HCT116 (cell line): ENCODE results near the gene TFB1M. TPM values are rescaled to one million over a fixed set of nuclear protein-coding genes. Genes with fewer than 3 reads are reported as not detected.

Experiments
- ATAC-seq: fragments of 200-7000 bp; cut with Tn5 transposase; 2 replicates; pipeline ENCODE4 v1.9.1; 2020; ENCODE audit warnings: mild to moderate bottlenecking, moderate library complexity
- BruUV-seq: library from RNA; stranded (reverse); fragments of 400-500 nt; replicated peaks from 2 replicates; lab custom pipeline; 2021; lab: Mats Ljungman, UMichigan
- CTCF ChIA-PET: fragments of 300-600 bp; sonication (Branson Sonifier 250); formaldehyde crosslinking; loops from one replicate; lab custom pipeline; 2021; ENCODE audit warnings: antibody characterized with exemption; lab: Charles Lee
- POLR2A ChIA-PET: fragments of 300-600, 350-600 bp; sonication (Branson Sonifier 250); formaldehyde crosslinking; loops from one replicate; lab custom pipeline; 2021; ENCODE audit warnings: antibody characterized with exemption; lab: Charles Lee
- RAD21 ChIA-PET, 2 experiments: fragments of 300-600 bp; sonication (Branson Sonifier 250); formaldehyde crosslinking; loops; one replicate each; lab custom pipeline; 2023; ENCODE audit warnings: low total read pairs in 2 of 2; ENCODE audit not compliant: uncharacterized antibody in 2 of 2, unreplicated experiment in 2 of 2, low non-redundant PET in 1 of 2; lab: Charles Lee
- DNase-seq: peaks from one replicate; pipeline ENCODE4 v3.0.0-alpha.2; 2010; ENCODE audit warnings: low read depth, low spot score
- H2AFZ ChIP-seq: fragments of 200-600 bp; shearing (Covaris generic), sonication (generic); 2 replicates; pipeline ENCODE4 v1.6.1; 2017; ENCODE audit warnings: low read depth, mixed run types, mixed read lengths, antibody characterized with exemption, low read length; ENCODE audit not compliant: poor library complexity, severe bottlenecking
- H3K27ac ChIP-seq: 2 replicates; pipeline ENCODE4 v1.5.1; 2012; ENCODE audit warnings: low read depth, low read length
- H3K27me3 ChIP-seq: fragments of 200-600 bp; sonication (generic); 2 replicates; pipeline ENCODE4 v1.6.1; 2016; ENCODE audit warnings: mixed run types, low read length, mixed read lengths; ENCODE audit not compliant: insufficient read depth
- H3K36me3 ChIP-seq, 2 experiments: fragments of 200-500 bp in 1 of 2; fragments of 200-600 bp in 1 of 2; sonication (Bioruptor generic) in 1 of 2; sonication (generic) in 1 of 2; 2 replicates each; pipeline versions ENCODE4 v1.5.1 to v1.6.1; 2014 to 2016; ENCODE audit warnings: low read length in 2 of 2, inconsistent platforms in 1 of 2, mixed read lengths in 1 of 2, mixed run types in 1 of 2; ENCODE audit not compliant: insufficient read depth in 2 of 2, control insufficient read depth in 1 of 2
- H3K4me1 ChIP-seq, 2 experiments: fragments of 200-600 bp in 1 of 2; sonication (generic) in 1 of 2; 2 replicates each; pipeline versions ENCODE4 v1.5.1 to v1.6.1; 2012 to 2017; ENCODE audit warnings: low read length in 2 of 2, inconsistent platforms in 1 of 2, mild to moderate bottlenecking in 1 of 2, mixed read lengths in 1 of 2, mixed run types in 1 of 2, moderate library complexity in 1 of 2; ENCODE audit not compliant: insufficient read depth in 2 of 2, control insufficient read depth in 1 of 2
- H3K4me2 ChIP-seq: fragments of 200-600 bp; sonication (generic); 2 replicates; pipeline ENCODE4 v1.6.1; 2017; ENCODE audit warnings: mixed run types, low read length, mixed read lengths
- H3K4me3 ChIP-seq, 2 experiments: fragments of 200-600 bp in 1 of 2; sonication (generic) in 1 of 2; replicated peaks in 1 of 2; 2 replicates each; pipeline ENCODE4 v1.5.1; 2011 to 2016; ENCODE audit warnings: low read length in 2 of 2, control low read depth in 1 of 2, low read depth in 1 of 2, mild to moderate bottlenecking in 1 of 2, mixed read lengths in 1 of 2, mixed run types in 1 of 2
- H3K79me2 ChIP-seq: fragments of 200-600 bp; sonication (generic); 2 replicates; pipeline ENCODE4 v1.6.1; 2017; ENCODE audit warnings: mild to moderate bottlenecking, mixed run types, low read length, moderate library complexity, mixed read lengths; ENCODE audit not compliant: insufficient read depth
- H3K9ac ChIP-seq: fragments of 200-600 bp; sonication (generic); 2 replicates; pipeline ENCODE4 v1.6.1; 2016; ENCODE audit warnings: low read length, mixed read lengths
- H3K9me2 ChIP-seq: fragments of 200-600 bp; sonication (generic), shearing (Covaris generic); 2 replicates; pipeline ENCODE4 v1.6.1; 2017; ENCODE audit warnings: mixed run types, mild to moderate bottlenecking, moderate library complexity; ENCODE audit not compliant: insufficient read depth
- H3K9me3 ChIP-seq, 2 experiments: fragments of 200-500 bp in 1 of 2; fragments of 200-600 bp in 1 of 2; sonication (Bioruptor generic) in 1 of 2; sonication (generic) in 1 of 2; 2 replicates each; pipeline ENCODE4 v1.6.1; 2014 to 2017; ENCODE audit warnings: low read length in 2 of 2, mixed read lengths in 2 of 2, inconsistent platforms in 1 of 2, low read depth in 1 of 2, mild to moderate bottlenecking in 1 of 2, mixed run types in 1 of 2, moderate library complexity in 1 of 2; ENCODE audit not compliant: control insufficient read depth in 1 of 2, insufficient read depth in 1 of 2
- H4K20me1 ChIP-seq: fragments of 200-600 bp; sonication (generic), shearing (Covaris generic); 2 replicates; pipeline ENCODE4 v1.6.1; 2017; ENCODE audit warnings: mixed run types, mild to moderate bottlenecking, moderate library complexity; ENCODE audit not compliant: insufficient read depth
- CBX3 ChIP-seq: IDR thresholded peaks from 2 replicates; pipeline ENCODE4 v1.6.1; 2012; ENCODE audit warnings: low read depth
- CEBPB ChIP-seq: IDR thresholded peaks from 2 replicates; pipeline ENCODE4 v1.6.1; 2012; ENCODE audit warnings: low read depth
- EGR1 ChIP-seq: IDR thresholded peaks from 2 replicates; pipeline ENCODE4 v1.6.1; 2012; ENCODE audit warnings: low read depth
- ELF1 ChIP-seq: IDR thresholded peaks from 2 replicates; pipeline ENCODE4 v1.6.1; 2012; ENCODE audit warnings: low read depth, borderline replicate concordance
- EZH2phosphoT487 ChIP-seq: fragments of 200-600 bp; IDR thresholded peaks from 2 replicates; pipeline ENCODE4 v1.6.1; 2018; ENCODE audit warnings: antibody characterized with exemption, borderline replicate concordance
- FOSL1 ChIP-seq: IDR thresholded peaks from 2 replicates; pipeline ENCODE4 v1.6.1; 2012; ENCODE audit warnings: low read depth
- JUND ChIP-seq: IDR thresholded peaks from 2 replicates; pipeline ENCODE4 v1.6.1; 2012
- POLR2A ChIP-seq: IDR thresholded peaks from 2 replicates; pipeline ENCODE4 v1.7.0; 2011; ENCODE audit warnings: borderline replicate concordance; ENCODE audit not compliant: insufficient read depth, insufficient read length; ENCODE audit errors: extremely low read depth
- POLR2AphosphoS5 ChIP-seq: IDR thresholded peaks from 2 replicates; pipeline ENCODE4 v1.6.1; 2011; ENCODE audit warnings: mild to moderate bottlenecking, low read depth, low read length, moderate library complexity
- RAD21 ChIP-seq: IDR thresholded peaks from 2 replicates; pipeline ENCODE4 v1.6.1; 2012; ENCODE audit warnings: low read depth, mild to moderate bottlenecking
- SIN3A ChIP-seq: IDR thresholded peaks from 2 replicates; pipeline ENCODE4 v1.6.1; 2012; ENCODE audit warnings: low read depth
- SRF ChIP-seq: IDR thresholded peaks from 2 replicates; pipeline ENCODE4 v1.6.1; 2012; ENCODE audit warnings: low read depth
- TCF7L2 ChIP-seq: IDR thresholded peaks from 2 replicates; pipeline ENCODE4 v1.7.0; 2011; ENCODE audit warnings: borderline replicate concordance, inconsistent platforms; ENCODE audit not compliant: insufficient read depth, insufficient read length; ENCODE audit errors: extremely low read depth
- YY1 ChIP-seq: IDR thresholded peaks from 2 replicates; pipeline ENCODE4 v1.6.1; 2011; ENCODE audit warnings: low read length, low read depth, moderate library complexity, mild to moderate bottlenecking; ENCODE audit not compliant: insufficient replicate concordance; ENCODE audit errors: extremely low read depth
- ZFX ChIP-seq: fragments of 450-650 bp; IDR thresholded peaks from 2 replicates; pipeline ENCODE4 v1.6.1; 2017
- ZNF274 ChIP-seq: fragments of 200-500 bp; sonication (Bioruptor generic); IDR thresholded peaks from 2 replicates; pipeline ENCODE4 v1.6.1; 2014; ENCODE audit warnings: mild to moderate bottlenecking, low read depth, low read length, inconsistent platforms
- intact Hi-C: fragments of 100-400 bp; cut with micrococcal nuclease; formaldehyde crosslinking; loops from 2 replicates; pipeline ENCODE4 v1.10.0; 2022
- total RNA-seq: library from RNA; stranded (reverse); gene quantifications from one replicate; pipeline ENCODE4 v1.2.1, GENCODE V29; 2021; ENCODE audit not compliant: unreplicated experiment
- TF ChIP-seq, protein P1 (sequence below): IDR thresholded peaks from 2 replicates; pipeline ENCODE4 v1.6.1; 2012
- TF ChIP-seq, protein P2 (sequence below): IDR thresholded peaks from 2 replicates; pipeline ENCODE4 v1.6.1; 2012; ENCODE audit warnings: low read depth
- TF ChIP-seq, protein P3 (sequence below): IDR thresholded peaks from 2 replicates; pipeline ENCODE4 v1.6.1; 2011; ENCODE audit warnings: mild to moderate bottlenecking, low read length, moderate library complexity; ENCODE audit not compliant: insufficient replicate concordance; ENCODE audit errors: extremely low read depth
- TF ChIP-seq, protein P4 (sequence below), 3 experiments: fragments of 200-600 bp in 1 of 3; sonication (generic) in 1 of 3; IDR thresholded peaks in 2 of 3; conservative IDR thresholded peaks in 1 of 3; 2 replicates each; pipeline ENCODE4 v1.5.1; 2012 to 2017; ENCODE audit warnings: low read depth in 2 of 3, low read length in 2 of 3, antibody characterized with exemption in 1 of 3, borderline replicate concordance in 1 of 3, control low read depth in 1 of 3, mild to moderate bottlenecking in 1 of 3, mixed read lengths in 1 of 3, mixed run types in 1 of 3, moderate library complexity in 1 of 3; ENCODE audit not compliant: insufficient read depth in 1 of 3

The TFB1M gene
- total RNA-seq, 1 experiment from 2014 or later, result 43.8 TPM

DNA sequence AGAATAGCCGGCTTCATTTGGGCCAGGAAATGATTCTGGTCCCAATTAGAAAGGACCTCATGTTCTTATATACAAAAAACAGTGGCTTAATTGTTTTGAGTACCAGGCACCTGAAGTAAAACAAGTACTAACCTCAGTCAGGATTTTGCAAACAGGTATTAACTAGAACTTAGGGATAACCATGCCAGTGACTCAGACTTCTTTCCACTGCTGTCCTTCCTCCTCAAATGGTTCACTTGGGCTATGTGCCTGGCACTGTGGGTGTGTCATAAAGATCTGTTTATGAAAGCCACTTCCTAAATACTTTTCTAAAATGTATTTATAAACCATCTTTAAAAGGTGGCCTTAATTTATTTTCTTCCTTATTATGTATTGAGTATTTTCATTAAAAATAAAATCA, 39.8 kb downstream of the TFB1M start:
- Histone ChIP-seq H3K9me3 (no peaks in the 10 kb centered on the region), H3K4me3 (no peak overlapping the region), H2AFZ (no peak overlapping the region), H3K36me3 (peaks cover 0 to 6% of the 10 kb centered on the region in 2 experiments; a peak in 1 of 4 replicates), H3K9me2 (no peaks in the 10 kb centered on the region), H3K4me1 (peaks cover 5 to 13% of the 10 kb centered on the region in 2 experiments), H3K4me2 (no peak overlapping the region), H3K27ac (no peak overlapping the region), H3K79me2 (no peaks in the 10 kb centered on the region; the same call in 1 of the 2 replicates), H4K20me1 (no peaks in the 10 kb centered on the region), H3K9ac (no peak overlapping the region), H3K27me3 (no peaks in the 10 kb centered on the region)
- ChIA-PET RAD21 (no interaction called here), CTCF (no interaction called here), POLR2A (no interaction called here)
- intact Hi-C loops, result no loop called here
- ATAC-seq (no peak), DNase-seq (no peak)
- TF ChIP-seq YY1 (no peak), SIN3A (no peak), POLR2AphosphoS5 (no peak), POLR2A (no peak), ZFX (no peak), EGR1 (no peak), RAD21 (no peak), FOSL1 (no peak), ZNF274 (no peak), CBX3 (no peak), TCF7L2 (no peak), EZH2phosphoT487 (no peak), ELF1 (no peak), CEBPB (no peak), JUND (no peak), SRF (no peak)
- TF ChIP-seq, protein P1, sequence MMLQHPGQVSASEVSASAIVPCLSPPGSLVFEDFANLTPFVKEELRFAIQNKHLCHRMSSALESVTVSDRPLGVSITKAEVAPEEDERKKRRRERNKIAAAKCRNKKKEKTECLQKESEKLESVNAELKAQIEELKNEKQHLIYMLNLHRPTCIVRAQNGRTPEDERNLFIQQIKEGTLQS, result no peak
- TF ChIP-seq, protein P2, sequence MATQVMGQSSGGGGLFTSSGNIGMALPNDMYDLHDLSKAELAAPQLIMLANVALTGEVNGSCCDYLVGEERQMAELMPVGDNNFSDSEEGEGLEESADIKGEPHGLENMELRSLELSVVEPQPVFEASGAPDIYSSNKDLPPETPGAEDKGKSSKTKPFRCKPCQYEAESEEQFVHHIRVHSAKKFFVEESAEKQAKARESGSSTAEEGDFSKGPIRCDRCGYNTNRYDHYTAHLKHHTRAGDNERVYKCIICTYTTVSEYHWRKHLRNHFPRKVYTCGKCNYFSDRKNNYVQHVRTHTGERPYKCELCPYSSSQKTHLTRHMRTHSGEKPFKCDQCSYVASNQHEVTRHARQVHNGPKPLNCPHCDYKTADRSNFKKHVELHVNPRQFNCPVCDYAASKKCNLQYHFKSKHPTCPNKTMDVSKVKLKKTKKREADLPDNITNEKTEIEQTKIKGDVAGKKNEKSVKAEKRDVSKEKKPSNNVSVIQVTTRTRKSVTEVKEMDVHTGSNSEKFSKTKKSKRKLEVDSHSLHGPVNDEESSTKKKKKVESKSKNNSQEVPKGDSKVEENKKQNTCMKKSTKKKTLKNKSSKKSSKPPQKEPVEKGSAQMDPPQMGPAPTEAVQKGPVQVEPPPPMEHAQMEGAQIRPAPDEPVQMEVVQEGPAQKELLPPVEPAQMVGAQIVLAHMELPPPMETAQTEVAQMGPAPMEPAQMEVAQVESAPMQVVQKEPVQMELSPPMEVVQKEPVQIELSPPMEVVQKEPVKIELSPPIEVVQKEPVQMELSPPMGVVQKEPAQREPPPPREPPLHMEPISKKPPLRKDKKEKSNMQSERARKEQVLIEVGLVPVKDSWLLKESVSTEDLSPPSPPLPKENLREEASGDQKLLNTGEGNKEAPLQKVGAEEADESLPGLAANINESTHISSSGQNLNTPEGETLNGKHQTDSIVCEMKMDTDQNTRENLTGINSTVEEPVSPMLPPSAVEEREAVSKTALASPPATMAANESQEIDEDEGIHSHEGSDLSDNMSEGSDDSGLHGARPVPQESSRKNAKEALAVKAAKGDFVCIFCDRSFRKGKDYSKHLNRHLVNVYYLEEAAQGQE, result no peak
- TF ChIP-seq, protein P3, sequence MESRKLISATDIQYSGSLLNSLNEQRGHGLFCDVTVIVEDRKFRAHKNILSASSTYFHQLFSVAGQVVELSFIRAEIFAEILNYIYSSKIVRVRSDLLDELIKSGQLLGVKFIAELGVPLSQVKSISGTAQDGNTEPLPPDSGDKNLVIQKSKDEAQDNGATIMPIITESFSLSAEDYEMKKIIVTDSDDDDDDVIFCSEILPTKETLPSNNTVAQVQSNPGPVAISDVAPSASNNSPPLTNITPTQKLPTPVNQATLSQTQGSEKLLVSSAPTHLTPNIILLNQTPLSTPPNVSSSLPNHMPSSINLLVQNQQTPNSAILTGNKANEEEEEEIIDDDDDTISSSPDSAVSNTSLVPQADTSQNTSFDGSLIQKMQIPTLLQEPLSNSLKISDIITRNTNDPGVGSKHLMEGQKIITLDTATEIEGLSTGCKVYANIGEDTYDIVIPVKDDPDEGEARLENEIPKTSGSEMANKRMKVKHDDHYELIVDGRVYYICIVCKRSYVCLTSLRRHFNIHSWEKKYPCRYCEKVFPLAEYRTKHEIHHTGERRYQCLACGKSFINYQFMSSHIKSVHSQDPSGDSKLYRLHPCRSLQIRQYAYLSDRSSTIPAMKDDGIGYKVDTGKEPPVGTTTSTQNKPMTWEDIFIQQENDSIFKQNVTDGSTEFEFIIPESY, result no peak
- TF ChIP-seq, protein P4, sequence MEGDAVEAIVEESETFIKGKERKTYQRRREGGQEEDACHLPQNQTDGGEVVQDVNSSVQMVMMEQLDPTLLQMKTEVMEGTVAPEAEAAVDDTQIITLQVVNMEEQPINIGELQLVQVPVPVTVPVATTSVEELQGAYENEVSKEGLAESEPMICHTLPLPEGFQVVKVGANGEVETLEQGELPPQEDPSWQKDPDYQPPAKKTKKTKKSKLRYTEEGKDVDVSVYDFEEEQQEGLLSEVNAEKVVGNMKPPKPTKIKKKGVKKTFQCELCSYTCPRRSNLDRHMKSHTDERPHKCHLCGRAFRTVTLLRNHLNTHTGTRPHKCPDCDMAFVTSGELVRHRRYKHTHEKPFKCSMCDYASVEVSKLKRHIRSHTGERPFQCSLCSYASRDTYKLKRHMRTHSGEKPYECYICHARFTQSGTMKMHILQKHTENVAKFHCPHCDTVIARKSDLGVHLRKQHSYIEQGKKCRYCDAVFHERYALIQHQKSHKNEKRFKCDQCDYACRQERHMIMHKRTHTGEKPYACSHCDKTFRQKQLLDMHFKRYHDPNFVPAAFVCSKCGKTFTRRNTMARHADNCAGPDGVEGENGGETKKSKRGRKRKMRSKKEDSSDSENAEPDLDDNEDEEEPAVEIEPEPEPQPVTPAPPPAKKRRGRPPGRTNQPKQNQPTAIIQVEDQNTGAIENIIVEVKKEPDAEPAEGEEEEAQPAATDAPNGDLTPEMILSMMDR (IDR thresholded peaks at IDR 0.05 in 2 of 3, conservative IDR thresholded peaks at IDR 0.05 in 1 of 3; ENCODE audit: borderline replicate concordance in 1 of 3, insufficient read depth in 1 of 3, low read depth in 2 of 3, low read length in 2 of 3), result no peak
- no TSS peak for BruUV-seq
